ENCODE data around the gene VRK1.

- TF ChIP-seq POLR2A (IDR thresholded peaks at IDR 0.05; ENCODE audit: low read length): no peak
- TF ChIP-seq GATA1 (IDR thresholded peaks at IDR 0.05; ENCODE audit: low read depth, low read length): no peak
These were observed 5.2 kb upstream of the VRK1 start for GRCh38 chr14:96792003-96792402.

Data from erythroblast (primary cell).